ENCODE data around the gene TPH2. TPM values are rescaled to one million over a fixed set of nuclear protein-coding genes. Genes with fewer than 3 reads are reported as not detected.

TPH2 gene
- total and polyA plus RNA-seq, 9 of the 15 experiments (the other 6 are each of a cell fraction or from before 2014, with no cell fraction given) = 0.06 to 0.28 (median 0.14) TPM; not detected in 4

DNA sequence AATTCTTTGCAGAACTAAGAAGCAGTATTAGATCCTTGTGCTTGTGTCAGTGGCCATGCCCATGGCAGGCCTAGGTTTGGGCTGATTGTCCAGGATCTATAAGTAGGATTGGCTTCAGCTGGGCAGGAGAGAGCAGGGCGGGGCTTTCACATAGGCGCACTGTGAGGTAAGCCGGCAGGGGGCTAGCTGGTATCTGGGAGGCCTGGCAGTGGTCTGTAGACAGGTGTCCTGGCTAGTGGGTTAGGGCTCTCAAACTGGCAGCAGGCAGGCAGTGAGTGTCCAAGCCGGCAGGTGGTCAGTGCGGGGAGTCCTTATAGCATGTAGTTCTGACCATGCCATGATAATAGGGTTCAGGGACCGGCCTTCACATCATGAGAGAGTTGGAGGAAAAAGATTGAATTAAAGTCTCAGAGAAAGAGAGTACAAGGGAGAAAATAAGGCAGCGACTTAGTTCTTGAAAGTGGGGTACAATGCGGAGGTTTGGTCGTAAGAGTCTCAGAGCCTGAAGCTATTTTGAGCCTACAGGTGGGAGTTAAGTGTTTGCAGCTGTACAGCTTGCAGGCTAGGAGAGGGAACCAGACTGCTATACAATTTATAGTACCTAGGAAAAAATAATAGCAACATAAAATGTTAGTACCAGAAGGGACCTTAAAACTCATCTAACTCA is 137.4 kb downstream of the TPH2 start (continued):
- no peak for TF ChIP-seq PURB (CRISPR knock-in tag; IDR thresholded peaks at IDR 0.05; ENCODE audit: low read depth)
- no peak for TF ChIP-seq MBD2 (IDR thresholded peaks at IDR 0.05; ENCODE audit: borderline replicate concordance, low read depth)
- no peak for TF ChIP-seq USF2 (CRISPR knock-in tag; IDR thresholded peaks at IDR 0.05)
- no peak for TF ChIP-seq NFIC (IDR thresholded peaks at IDR 0.05)
- TF ChIP-seq ZBTB26 (CRISPR knock-in tag; IDR thresholded peaks at IDR 0.05) = no peak
- no peak for TF ChIP-seq ZNF76 (CRISPR knock-in tag; IDR thresholded peaks at IDR 0.05; ENCODE audit: borderline replicate concordance)
- TF ChIP-seq RBM22 (IDR thresholded peaks at IDR 0.05; ENCODE audit: low read depth, low read length, poor library complexity, severe bottlenecking) = no peak

DNA sequence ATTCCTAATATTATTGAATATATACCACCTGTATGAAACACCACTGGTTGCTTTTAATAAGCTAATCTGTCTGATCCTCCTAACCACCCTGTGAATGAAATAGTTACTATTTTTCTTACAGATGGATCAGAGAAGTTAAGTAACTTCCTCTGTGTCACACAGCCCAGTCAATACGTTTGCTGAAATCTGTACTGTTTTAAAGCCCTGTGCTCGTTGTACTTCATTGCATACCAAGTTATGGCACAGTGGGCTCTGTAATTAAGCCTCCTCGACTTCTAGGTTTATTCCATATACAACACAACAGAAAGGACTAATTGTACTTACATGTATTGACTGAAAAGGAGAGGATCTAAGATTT is 137.9 kb downstream of the TPH2 start:
- ATAC-seq = no peak
- Histone ChIP-seq H3K36me3 (ENCODE audit: control insufficient read depth, insufficient read depth, low read length) (no peaks in the 10 kb centered on the region), H4K20me1 (replicated peaks; ENCODE audit: control insufficient read depth, insufficient read depth, low read length) (no peaks in the 10 kb centered on the region), H3K4me2 (ENCODE audit: insufficient read depth, low read length) (no peak overlapping the region), H3K79me2 (ENCODE audit: control insufficient read depth, insufficient read depth, low read length) (no peaks in the 10 kb centered on the region), H3K4me3 (no peak overlapping the region), H3K9me3 (replicated peaks; ENCODE audit: control insufficient read depth, insufficient read depth, low read depth, low read length) (no peaks in the 10 kb centered on the region), H3K9me1 (ENCODE audit: control insufficient read depth, insufficient read depth, low read length) (no peaks in the 10 kb centered on the region), H3K9ac (ENCODE audit: insufficient read depth in 1 of 2, low read depth in 2 of 2, low read length in 2 of 2) (no peak overlapping the region), H2AFZ (ENCODE audit: low read depth, low read length) (no peak overlapping the region), H3K27ac (ENCODE audit: extremely low read depth, low read depth, low read length) (no peak overlapping the region), H3K27me3 (ENCODE audit: control insufficient read depth in 2 of 2, insufficient read depth in 2 of 2, low read length in 2 of 2) (no peaks in the 10 kb centered on the region), H3K4me1 (replicated peaks in 1 of 2; ENCODE audit: control insufficient read depth in 2 of 2, insufficient read depth in 2 of 2, low read length in 2 of 2) (no peaks in the 10 kb centered on the region)
- no TSS peak for BruUV-seq (replicated peaks)
- ChIA-PET CTCF (ENCODE audit: low intra/inter-chr PET ratio) (no interaction called here), POLR2A (no interaction called here)
- TF ChIP-seq MCM5 (IDR thresholded peaks at IDR 0.05; ENCODE audit: low read depth) = no peak
- peak; percentile 90 for TF ChIP-seq RBM25 (IDR thresholded peaks at IDR 0.05; ENCODE audit: low read depth, low read length, severe bottlenecking)
- no peak for FAIRE-seq
- 0% methylated on average over 3 of the region's 3 CpGs for WGBS (ENCODE audit: insufficient coverage, low coverage, missing lambda C conversion rate)
- in situ Hi-C loops (cut with MboI) (no loop called here), intact Hi-C loops (cut with micrococcal nuclease) (no loop called here)
- no peak for DNase-seq (ENCODE audit: extremely low read depth in 1 of 4, low spot score in 3 of 4)

Measured in K562 (cell line).